HL-60 (cell line): ENCODE data around the gene UQCR11.

ENCODE experiments used
- CTCF ChIP-seq: IDR thresholded peaks from one replicate; pipeline ENCODE4 v1.5.1; 2011; ENCODE audit warnings: low read length, control low read depth, inconsistent platforms; ENCODE audit not compliant: insufficient read depth
- GABPA ChIP-seq: IDR thresholded peaks from 2 replicates; pipeline ENCODE4 v1.6.1; 2012; ENCODE audit warnings: low read depth
- POLR2AphosphoS5 ChIP-seq: IDR thresholded peaks from 2 replicates; pipeline ENCODE4 v1.6.1; 2012; ENCODE audit warnings: low read depth
- REST ChIP-seq: IDR thresholded peaks from 2 replicates; pipeline ENCODE4 v1.6.1; 2012; ENCODE audit warnings: low read depth; ENCODE audit not compliant: insufficient replicate concordance

DNA sequence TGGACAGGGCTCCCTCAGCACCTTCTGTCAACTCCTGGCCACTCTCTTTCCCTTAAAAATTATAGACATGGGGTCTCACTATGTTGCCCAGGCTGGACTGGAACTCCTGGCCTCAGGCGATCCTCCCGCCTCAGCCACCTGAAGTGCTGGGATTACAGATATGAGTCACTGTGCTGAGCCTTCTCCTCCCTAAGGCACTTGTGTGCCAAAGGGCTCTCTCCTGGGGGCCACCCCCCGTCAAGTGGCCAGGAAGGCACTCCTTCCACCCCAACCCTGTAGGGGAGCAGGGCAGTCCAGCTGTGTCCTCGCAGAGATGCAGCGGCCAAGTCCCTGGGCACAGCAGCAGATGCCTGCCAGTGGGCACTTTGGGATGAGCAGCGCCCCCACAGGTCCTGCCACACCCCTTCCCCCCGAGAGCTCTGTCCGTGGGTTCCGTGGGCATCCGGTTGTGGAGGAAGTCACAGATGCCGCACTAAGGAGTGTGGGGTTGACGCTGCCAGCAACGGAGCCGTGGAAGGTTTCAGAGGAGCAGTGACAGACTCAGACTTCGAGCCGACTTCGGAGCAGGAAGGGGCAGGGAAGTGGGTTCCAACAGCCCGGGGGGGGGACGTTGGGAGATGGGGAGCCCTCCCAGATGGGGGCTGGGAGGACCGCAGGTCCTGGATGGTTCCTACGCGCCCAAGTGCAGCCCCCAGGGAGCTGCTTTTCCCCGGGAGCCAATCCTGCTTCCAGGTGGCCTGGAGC lies 3.3 kb upstream of the UQCR11 start:
- no peak for TF ChIP-seq POLR2AphosphoS5
- TF ChIP-seq CTCF = no peak
- no peak for TF ChIP-seq GABPA
- TF ChIP-seq REST = no peak
